ENCODE measurements around the gene ALB.

Gene ALB

DNA sequence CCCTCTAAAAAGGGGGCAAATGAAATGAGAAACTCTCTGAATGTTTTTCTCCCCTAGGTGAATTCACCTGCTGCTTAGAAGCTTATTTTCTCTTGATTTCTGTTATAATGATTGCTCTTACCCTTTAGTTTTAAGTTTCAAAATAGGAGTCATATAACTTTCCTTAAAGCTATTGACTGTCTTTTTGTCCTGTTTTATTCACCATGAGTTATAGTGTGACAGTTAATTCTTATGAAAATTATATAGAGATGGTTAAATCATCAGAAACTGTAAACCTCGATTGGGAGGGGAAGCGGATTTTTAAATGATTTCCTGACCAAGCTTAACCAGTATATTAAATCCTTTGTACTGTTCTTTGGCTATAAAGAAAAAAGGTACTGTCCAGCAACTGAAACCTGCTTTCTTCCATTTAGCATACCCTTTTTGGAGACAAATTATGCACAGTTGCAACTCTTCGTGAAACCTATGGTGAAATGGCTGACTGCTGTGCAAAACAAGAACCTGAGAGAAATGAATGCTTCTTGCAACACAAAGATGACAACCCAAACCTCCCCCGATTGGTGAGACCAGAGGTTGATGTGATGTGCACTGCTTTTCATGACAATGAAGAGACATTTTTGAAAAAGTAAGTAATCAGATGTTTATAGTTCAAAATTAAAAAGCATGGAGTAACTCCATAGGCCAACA lies 4.2 kb downstream of the ALB start:
- no peak for DNase-seq (ENCODE audit: low read depth in 2 of 2)

DNA sequence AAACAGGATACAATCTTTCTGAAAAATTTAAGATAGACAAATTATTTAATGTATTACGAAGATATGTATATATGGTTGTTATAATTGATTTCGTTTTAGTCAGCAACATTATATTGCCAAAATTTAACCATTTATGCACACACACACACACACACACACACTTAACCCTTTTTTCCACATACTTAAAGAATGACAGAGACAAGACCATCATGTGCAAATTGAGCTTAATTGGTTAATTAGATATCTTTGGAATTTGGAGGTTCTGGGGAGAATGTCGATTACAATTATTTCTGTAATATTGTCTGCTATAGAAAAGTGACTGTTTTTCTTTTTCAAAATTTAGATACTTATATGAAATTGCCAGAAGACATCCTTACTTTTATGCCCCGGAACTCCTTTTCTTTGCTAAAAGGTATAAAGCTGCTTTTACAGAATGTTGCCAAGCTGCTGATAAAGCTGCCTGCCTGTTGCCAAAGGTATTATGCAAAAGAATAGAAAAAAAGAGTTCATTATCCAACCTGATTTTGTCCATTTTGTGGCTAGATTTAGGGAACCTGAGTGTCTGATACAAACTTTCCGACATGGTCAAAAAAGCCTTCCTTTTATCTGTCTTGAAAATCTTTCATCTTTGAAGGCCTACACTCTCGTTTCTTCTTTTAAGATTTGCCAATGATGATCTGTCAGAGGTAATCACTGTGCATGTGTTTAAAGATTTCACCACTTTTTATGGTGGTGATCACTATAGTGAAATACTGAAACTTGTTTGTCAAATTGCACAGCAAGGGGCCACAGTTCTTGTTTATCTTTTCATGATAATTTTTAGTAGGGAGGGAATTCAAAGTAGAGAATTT lies 5.2 kb downstream of the ALB start:
- no peak for DNase-seq (ENCODE audit: low read depth in 2 of 2)

GRCh38 chr4:73409978-73410548 lies 6.0 kb downstream of the ALB start:
- no peak for DNase-seq (ENCODE audit: low read depth in 2 of 2)

- DNase-seq (ENCODE audit: low read depth in 2 of 2): no peak
These were observed 7.0 kb downstream of the ALB start for GRCh38 chr4:73410916-73411730.

- DNase-seq (ENCODE audit: low read depth in 2 of 2): no peak
These were observed 7.8 kb downstream of the ALB start for GRCh38 chr4:73411731-73412414.

DNA sequence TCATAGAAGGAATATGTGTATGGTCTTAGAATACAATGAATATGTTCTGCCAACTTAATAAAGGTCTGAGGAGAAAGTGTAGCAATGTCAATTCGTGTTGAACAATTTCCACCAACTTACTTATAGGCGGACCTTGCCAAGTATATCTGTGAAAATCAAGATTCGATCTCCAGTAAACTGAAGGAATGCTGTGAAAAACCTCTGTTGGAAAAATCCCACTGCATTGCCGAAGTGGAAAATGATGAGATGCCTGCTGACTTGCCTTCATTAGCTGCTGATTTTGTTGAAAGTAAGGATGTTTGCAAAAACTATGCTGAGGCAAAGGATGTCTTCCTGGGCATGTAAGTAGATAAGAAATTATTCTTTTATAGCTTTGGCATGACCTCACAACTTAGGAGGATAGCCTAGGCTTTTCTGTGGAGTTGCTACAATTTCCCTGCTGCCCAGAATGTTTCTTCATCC lies 9.2 kb downstream of the ALB start:
- DNase-seq (ENCODE audit: low read depth in 2 of 2): no peak

DNA sequence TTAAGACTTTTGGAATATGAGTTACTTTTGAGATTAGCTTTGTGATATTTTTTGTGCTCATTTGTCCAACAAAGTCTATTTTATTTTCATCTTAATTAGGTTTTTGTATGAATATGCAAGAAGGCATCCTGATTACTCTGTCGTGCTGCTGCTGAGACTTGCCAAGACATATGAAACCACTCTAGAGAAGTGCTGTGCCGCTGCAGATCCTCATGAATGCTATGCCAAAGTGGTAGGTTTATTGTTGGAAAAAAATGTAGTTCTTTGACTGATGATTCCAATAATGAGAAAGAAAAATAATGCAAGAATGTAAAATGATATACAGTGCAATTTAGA lies 10.8 kb downstream of the ALB start:
- no peak for DNase-seq (ENCODE audit: low read depth in 2 of 2)

- DNase-seq (ENCODE audit: low read depth in 2 of 2): no peak
These were observed 11.7 kb downstream of the ALB start for GRCh38 chr4:73415807-73416238.

DNA sequence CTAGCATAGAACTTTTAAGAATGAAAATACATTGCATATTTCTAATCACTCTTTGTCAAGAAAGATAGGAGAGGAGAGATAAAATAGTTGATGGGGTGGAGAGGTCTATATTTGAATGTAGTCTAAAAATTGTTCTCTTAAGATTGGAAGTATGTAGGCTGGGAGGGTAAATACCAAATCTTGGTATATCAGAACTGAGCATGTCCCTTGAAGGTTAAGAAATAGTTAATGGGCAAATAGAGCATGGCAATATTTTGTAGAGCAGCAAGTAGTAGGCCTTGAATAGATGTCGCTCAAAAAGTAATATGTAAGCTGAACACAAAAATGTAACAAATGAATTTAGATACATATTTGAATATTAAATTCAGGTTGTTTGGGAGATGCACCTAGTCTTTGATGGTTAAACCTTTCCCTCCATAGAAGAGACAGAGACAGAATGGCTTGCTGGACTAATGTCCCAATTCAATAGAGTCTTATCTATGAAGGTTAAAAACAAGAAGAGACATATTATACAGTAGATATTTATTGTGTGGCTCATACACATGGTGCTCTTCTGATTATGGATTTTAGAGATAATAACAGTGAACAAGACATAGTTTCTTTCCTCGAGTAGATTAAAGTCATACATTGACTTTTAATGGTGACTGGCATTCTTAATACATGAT lies 12.5 kb downstream of the ALB start:
- DNase-seq (ENCODE audit: low read depth in 2 of 2): no peak

DNA sequence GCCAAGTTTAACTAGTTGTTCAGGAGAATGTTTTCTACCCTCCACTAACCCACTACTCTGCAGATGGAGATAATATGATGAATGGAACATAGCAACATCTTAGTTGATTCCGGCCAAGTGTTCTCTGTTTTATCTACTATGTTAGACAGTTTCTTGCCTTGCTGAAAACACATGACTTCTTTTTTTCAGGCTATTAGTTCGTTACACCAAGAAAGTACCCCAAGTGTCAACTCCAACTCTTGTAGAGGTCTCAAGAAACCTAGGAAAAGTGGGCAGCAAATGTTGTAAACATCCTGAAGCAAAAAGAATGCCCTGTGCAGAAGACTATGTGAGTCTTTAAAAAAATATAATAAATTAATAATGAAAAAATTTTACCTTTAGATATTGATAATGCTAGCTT lies 13.3 kb downstream of the ALB start:
- no peak for DNase-seq (ENCODE audit: low read depth in 2 of 2)

- DNase-seq (ENCODE audit: low read depth in 2 of 2): no peak
These were observed 13.9 kb downstream of the ALB start for GRCh38 chr4:73417973-73418372.

GRCh38 chr4:73418677-73419076 lies 14.6 kb downstream of the ALB start:
- no peak for DNase-seq (ENCODE audit: low read depth in 2 of 2)

DNA sequence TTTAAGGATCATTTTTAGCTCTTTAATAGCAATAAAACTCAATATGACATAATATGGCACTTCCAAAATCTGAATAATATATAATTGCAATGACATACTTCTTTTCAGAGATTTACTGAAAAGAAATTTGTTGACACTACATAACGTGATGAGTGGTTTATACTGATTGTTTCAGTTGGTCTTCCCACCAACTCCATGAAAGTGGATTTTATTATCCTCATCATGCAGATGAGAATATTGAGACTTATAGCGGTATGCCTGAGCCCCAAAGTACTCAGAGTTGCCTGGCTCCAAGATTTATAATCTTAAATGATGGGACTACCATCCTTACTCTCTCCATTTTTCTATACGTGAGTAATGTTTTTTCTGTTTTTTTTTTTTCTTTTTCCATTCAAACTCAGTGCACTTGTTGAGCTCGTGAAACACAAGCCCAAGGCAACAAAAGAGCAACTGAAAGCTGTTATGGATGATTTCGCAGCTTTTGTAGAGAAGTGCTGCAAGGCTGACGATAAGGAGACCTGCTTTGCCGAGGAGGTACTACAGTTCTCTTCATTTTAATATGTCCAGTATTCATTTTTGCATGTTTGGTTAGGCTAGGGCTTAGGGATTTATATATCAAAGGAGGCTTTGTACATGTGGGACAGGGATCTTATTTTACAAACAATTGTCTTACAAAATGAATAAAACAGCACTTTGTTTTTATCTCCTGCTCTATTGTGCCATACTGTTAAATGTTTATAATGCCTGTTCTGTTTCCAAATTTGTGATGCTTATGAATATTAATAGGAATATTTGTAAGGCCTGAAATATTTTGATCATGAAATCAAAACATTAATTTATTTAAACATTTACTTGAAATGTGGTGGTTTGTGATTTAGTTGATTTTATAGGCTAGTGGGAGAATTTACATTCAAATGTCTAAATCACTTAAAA lies 15.3 kb downstream of the ALB start:
- no peak for DNase-seq (ENCODE audit: low read depth in 2 of 2)

DNA sequence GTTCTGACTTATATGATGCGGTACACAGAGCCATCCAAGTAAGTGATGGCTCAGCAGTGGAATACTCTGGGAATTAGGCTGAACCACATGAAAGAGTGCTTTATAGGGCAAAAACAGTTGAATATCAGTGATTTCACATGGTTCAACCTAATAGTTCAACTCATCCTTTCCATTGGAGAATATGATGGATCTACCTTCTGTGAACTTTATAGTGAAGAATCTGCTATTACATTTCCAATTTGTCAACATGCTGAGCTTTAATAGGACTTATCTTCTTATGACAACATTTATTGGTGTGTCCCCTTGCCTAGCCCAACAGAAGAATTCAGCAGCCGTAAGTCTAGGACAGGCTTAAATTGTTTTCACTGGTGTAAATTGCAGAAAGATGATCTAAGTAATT lies 16.5 kb downstream of the ALB start:
- no peak for DNase-seq (ENCODE audit: low read depth in 2 of 2)

DNA sequence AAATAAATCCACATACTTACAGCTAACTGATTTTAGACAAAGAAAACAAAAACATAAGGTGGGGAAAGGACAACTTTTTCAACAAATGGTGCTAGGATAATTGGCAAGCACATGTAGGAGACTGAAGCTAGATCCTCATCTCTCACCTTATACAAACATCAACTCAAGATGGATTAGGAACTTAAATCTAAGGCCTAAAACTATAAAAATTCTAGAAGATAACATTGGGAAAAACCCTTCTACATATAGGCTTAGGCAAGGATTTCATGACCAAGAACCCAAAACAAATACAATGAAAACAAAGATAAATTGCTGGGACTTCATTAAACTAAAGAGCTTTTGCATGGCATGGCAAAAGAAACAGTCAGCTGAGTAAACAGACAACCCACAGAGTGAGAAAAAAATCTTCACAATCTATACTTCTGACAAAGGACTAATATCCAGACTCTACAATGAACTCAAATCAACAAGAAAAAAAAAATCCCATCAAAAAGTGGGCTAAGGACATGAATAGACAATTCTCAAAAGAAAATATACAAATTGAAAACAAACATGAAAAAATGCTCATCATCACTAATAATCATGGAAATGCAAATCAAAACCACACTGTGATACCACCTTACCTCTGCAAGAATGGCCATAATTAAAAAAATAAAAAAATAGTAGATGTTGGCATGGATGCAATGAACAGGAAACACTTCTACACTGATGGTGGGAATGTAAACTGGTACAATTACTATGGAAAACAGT lies 17.8 kb downstream of the ALB start:
- no peak for DNase-seq (ENCODE audit: low read depth in 2 of 2)

DNA sequence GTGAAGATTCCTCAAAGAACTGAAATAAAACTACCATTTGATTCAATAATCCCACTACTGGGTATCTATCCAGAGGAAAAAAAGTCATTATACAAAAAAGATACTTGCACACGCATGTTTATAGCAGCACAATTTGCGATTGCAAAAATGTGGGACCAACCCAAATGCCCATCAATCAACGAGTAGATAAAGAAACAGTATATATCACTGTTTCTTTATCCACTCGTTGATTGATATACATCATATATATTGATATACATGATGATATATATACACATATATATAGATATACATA lies 18.3 kb downstream of the ALB start:
- DNase-seq (ENCODE audit: low read depth in 2 of 2): no peak

DNA sequence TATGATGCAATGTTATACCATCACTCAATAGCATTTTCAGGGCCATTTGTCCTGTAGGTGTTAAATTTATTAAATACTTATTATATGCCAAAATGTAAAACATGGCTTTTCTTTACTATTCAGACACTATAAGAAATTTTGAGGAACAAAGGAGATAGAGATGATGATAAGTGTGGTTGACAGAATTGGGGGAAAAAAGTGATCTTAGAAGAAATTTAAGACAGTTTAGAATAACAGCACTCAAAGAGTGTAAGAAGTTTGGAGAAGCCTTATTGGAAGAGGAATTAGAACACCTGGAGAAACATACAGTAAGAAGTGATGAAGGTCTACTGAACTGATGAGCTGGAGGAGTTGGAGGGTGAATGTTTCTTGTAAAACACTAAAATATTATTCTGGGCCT lies 19.1 kb downstream of the ALB start:
- DNase-seq (ENCODE audit: low read depth in 2 of 2): no peak

DNA sequence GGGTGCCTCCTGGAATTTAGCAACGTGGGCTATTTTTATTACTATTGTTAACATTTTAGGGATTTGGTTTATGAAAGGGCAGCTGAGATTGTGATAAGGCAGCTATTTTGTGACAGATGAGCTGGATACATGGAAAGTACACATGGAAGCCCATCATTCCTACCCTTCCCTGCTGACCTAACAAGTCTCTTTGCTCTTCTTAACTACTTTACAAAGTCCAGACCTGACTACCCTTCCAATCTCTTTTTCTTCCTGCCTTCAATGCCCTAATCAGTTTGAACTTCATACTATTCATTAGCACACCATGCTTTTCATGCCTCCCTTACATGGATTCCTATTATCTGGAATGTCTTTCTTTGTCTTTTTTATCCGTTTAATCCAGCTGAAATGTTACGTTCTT lies 22.6 kb downstream of the ALB start:
- DNase-seq (ENCODE audit: low read depth in 2 of 2): no peak

GRCh38 chr4:73429118-73429517 lies 25.0 kb downstream of the ALB start:
- no peak for DNase-seq (ENCODE audit: low read depth in 2 of 2)

All from stimulated activated CD8-positive, alpha-beta memory T cell treated with anti-CD3 and anti-CD28 coated beads, Interleukin-7, amount 100 ng/mL, for 4 hours (primary cell).